NCI-H146 (cell line): ENCODE data around the gene NT5DC1.

Source experiments
- DNase-seq: peaks from one replicate; lab custom pipeline; 2025; lab: John Stamatoyannopoulos, UW

NT5DC1 gene

DNA sequence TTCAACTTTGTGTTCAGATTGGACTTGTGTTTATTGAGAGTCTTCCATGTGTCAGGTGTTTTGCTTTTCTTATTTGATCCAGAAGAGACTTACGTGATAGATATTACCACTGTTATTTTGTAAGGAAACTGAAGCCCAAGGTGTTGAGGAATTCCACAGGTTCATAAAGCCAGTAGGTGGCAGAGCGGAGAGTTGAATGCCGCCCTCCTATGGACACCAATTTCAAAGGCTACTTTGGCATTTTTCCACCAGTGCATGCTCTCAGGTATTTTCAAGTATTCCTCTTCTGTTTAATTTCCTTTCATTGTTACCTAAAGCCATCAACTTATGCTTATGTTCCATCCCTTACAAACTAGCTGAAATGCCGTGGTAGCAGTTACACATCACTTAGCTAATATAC lies 39.3 kb downstream of the NT5DC1 start:
- DNase-seq: no peak

- no peak for DNase-seq
Measured at GRCh38 chr6:116144605-116145004, 44.0 kb downstream of the NT5DC1 start.

GRCh38 chr6:116145803-116146675 lies 45.4 kb downstream of the NT5DC1 start:
- peak; percentile 29 for DNase-seq

- DNase-seq: no peak
Measured at GRCh38 chr6:116152620-116153019, 52.0 kb downstream of the NT5DC1 start.

DNA sequence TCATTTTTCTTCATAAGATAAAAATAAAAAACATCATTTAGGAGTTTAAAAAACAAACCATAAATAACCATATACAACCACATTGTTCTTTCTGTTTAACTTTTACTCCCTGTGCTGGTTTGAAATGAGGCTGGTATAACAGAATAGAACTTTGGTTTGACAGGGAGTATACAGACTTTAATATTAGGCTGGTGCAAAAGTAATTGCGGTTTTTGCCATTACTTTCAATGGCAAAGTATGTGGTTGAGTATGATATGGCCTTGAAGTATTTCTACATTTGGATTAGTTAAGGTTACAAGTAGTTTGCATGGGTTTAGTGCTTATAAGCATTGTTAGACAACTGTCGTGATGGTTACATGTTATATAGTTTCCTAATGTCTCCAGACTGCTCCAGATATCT lies 54.2 kb downstream of the NT5DC1 start:
- DNase-seq: no peak

DNA sequence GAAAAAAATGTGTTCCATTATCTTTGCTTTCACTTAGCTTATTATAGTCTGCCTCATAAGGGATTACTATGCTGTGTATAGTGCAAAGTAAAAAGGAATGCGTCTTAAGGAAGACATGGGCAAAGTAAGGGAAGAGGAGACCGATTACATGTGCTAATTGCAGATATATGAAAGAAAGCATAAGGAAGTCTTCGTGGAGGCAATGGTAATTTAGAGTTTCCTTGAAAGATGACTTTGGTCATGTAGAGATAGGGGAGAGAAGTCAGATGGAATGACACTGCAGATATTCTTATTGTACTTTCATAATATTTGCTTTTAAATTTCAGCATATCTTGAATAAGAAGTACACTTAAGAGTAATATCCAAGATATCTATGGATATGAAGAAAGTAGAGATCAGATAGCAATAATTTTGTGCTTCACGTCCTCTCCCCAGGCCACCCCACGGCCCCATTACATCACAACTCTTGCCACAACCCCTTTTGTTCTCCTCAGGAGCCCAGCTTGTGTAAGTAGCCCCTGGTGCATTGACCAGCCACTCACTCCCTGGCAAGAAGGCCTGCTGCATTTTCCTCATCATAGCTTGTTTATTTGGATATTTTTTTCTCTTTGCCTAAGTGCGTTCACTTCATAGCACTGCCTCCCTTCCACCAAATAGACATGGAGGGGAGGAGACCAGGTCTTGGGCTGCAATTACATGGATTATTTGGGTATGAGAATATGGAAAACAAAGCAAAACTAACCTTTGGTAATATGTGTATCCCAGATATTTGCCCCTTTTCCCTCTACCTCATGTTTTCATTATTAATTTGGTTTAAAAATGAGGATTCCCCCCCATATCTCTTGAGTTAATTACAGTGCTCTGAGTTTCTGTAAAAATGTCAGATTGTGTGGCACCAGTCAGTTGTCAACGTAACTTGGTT lies 56.0 kb downstream of the NT5DC1 start:
- DNase-seq: no peak

- no peak for DNase-seq
Measured at GRCh38 chr6:116157391-116157790, 56.7 kb downstream of the NT5DC1 start.

GRCh38 chr6:116158641-116159040 lies 58.0 kb downstream of the NT5DC1 start:
- DNase-seq: no peak

DNA sequence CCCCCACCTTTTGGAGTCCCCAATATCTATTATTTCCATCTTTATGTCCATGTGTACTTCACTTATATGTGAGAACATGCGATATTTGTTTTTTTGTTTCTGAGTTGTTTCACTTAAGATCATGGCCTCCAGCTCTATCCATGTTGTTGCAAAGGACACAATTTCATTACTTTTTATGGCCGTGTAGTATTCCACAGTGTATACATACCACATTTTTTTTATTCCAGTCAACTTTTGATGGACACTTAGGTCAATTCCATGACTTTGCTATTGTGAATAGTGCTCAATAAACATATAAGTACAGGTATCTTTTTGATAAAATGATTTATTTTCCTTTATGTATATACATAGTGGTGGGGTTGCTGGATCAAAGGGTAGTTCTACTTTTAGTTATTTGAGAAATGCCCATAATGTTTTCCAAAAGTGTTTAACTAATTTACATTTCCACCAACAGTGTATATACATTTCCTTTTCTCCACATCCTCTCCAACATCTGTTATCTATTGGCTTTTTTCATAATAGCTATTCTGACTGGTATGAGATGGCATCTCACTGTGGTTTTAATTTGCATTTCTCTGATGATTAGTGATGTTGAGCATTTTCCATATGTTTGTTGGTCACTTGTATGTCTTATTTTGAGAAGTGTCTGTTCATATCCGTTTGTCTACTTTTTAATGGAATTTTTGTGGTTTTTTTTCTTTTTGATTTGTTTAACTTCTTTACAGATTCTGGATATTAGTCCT lies 59.3 kb downstream of the NT5DC1 start:
- no peak for DNase-seq

- no peak for DNase-seq
Measured at GRCh38 chr6:116165596-116165995, 64.9 kb downstream of the NT5DC1 start.

DNA sequence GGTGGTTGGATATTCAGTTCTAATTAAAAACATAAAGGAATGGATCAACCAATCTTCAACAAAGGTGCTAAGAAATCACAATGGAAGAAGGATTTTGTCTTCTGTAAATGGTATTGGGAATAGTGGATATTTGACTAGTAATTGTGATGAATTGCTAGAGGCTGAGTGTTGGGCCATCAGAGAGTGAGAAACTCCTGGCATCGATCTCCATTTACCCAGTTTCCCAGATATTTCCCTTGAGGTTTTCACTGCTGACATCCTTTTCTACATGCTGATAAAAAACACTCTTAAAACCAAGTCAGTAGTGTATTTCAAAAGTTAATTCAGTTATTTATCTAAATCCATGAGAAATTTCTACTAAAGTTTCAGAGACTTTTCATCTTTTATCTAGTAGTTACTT lies 65.7 kb downstream of the NT5DC1 start:
- no peak for DNase-seq

DNA sequence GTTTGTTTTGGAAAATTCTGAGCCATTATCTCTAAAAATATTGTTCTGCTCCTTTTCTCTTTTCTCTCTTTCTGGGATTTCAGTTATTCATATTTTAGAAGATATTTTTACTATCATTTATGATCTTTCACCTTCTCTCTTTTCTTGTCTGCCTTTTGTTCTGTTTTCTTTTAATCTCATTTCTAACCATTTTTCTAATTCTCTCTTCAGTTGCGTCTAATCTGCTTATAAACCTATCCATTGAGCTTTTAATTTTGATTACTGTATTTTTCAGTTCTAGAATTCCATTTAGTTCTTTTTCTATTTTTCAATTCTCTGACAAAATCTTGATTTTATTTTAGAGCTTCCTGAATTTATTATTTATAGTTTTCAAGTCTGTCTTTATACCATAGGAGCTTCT lies 67.5 kb downstream of the NT5DC1 start:
- DNase-seq: no peak

DNA sequence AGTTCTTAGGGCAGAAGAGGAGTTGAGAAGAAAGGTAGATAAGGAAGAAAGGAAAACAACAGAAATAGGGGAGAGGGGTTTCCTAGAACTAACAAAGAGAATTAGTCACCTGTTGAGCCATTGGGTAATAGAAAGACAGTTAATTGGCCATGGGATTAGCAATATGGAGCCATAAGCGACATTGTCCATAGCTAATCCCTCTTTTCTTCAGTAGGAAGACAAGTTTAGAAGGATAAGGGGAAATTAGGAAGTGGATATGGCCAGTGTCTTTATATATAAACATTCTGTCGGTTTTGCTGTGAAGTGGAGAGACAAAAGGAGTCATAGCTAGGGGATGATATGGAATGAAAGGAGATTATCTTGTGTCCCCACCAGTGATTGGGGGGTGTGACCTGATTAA lies 69.2 kb downstream of the NT5DC1 start:
- DNase-seq: no peak

GRCh38 chr6:116170358-116171057 lies 69.9 kb downstream of the NT5DC1 start:
- no peak for DNase-seq

GRCh38 chr6:116173928-116174327 lies 73.3 kb downstream of the NT5DC1 start:
- no peak for DNase-seq

GRCh38 chr6:116175344-116175743 lies 74.7 kb downstream of the NT5DC1 start:
- no peak for DNase-seq

GRCh38 chr6:116176596-116176995 lies 75.9 kb downstream of the NT5DC1 start:
- no peak for DNase-seq

DNA sequence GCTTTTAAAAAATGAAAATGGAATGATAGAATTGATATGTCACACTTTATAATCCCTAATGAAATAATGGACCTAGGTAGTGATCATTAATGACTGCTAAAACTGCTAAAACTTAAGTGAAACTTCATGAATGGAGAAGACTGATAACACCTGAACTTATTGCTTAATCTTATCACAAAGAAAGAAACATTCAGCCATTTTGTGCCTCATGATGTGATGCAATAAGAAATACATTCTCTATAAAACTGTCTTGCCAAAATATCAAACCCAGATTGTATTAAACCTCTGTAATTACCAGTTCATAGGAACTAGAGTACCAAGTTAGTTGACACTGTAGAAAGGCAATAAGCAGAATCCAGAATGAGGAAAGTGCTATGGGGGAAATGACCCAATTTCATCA lies 79.7 kb downstream of the NT5DC1 start:
- DNase-seq: no peak

- no peak for DNase-seq
Measured at GRCh38 chr6:116189472-116189871, 88.8 kb downstream of the NT5DC1 start.

GRCh38 chr6:116190550-116190949 lies 89.9 kb downstream of the NT5DC1 start:
- no peak for DNase-seq

- no peak for DNase-seq
Measured at GRCh38 chr6:116191881-116192280, 91.2 kb downstream of the NT5DC1 start.

- no peak for DNase-seq
Measured at GRCh38 chr6:116192786-116193185, 92.1 kb downstream of the NT5DC1 start.
